ENCODE results near the gene FBXO44.

The FBXO44 gene

GRCh38 chr1:11668516-11668915 is 13.8 kb downstream of the FBXO44 start:
- TF ChIP-seq SIN3A (IDR thresholded peaks at IDR 0.05; ENCODE audit: borderline replicate concordance, insufficient read depth, low read length) = no peak
- TF ChIP-seq, protein P1, sequence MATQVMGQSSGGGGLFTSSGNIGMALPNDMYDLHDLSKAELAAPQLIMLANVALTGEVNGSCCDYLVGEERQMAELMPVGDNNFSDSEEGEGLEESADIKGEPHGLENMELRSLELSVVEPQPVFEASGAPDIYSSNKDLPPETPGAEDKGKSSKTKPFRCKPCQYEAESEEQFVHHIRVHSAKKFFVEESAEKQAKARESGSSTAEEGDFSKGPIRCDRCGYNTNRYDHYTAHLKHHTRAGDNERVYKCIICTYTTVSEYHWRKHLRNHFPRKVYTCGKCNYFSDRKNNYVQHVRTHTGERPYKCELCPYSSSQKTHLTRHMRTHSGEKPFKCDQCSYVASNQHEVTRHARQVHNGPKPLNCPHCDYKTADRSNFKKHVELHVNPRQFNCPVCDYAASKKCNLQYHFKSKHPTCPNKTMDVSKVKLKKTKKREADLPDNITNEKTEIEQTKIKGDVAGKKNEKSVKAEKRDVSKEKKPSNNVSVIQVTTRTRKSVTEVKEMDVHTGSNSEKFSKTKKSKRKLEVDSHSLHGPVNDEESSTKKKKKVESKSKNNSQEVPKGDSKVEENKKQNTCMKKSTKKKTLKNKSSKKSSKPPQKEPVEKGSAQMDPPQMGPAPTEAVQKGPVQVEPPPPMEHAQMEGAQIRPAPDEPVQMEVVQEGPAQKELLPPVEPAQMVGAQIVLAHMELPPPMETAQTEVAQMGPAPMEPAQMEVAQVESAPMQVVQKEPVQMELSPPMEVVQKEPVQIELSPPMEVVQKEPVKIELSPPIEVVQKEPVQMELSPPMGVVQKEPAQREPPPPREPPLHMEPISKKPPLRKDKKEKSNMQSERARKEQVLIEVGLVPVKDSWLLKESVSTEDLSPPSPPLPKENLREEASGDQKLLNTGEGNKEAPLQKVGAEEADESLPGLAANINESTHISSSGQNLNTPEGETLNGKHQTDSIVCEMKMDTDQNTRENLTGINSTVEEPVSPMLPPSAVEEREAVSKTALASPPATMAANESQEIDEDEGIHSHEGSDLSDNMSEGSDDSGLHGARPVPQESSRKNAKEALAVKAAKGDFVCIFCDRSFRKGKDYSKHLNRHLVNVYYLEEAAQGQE (IDR thresholded peaks at IDR 0.05; ENCODE audit: insufficient read depth in 1 of 2, low read depth in 2 of 2, low read length in 2 of 2) = no peak
- TF ChIP-seq FOXP2 (optimal IDR thresholded peaks at IDR 0.05; ENCODE audit: borderline replicate concordance, extremely low read depth, extremely low read length, insufficient read depth) = no peak
- no peak for TF ChIP-seq TAF1 (IDR thresholded peaks at IDR 0.05; ENCODE audit: borderline replicate concordance, insufficient read depth, low read length)
- no peak for TF ChIP-seq POLR2AphosphoS5 (IDR thresholded peaks at IDR 0.05; ENCODE audit: low read depth, low read length)

DNA sequence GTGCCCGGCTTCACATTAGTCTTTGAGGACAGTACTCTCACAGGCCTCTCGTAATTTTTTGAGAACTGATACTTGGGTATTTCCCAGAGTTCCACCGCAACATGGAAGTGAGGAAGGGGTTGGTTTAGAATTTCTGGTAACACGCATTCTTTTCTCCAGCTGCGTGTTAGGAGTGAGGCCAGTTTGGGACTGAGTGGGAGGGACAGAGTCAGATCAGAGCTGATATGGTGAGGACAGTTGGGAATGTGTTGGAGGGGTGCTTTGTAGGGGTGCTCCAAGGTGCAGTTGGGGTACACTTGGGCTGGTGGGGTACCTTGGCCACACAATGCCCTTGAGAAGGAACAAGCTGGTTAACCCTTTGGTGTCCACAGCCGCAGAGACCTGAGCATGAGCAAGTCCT is 16.1 kb downstream of the FBXO44 start:
- TF ChIP-seq POLR2AphosphoS5 (IDR thresholded peaks at IDR 0.05; ENCODE audit: low read depth, low read length) (no peak), FOXP2 (optimal IDR thresholded peaks at IDR 0.05; ENCODE audit: borderline replicate concordance, extremely low read depth, extremely low read length, insufficient read depth) (no peak), TAF1 (IDR thresholded peaks at IDR 0.05; ENCODE audit: borderline replicate concordance, insufficient read depth, low read length) (no peak), SIN3A (IDR thresholded peaks at IDR 0.05; ENCODE audit: borderline replicate concordance, insufficient read depth, low read length) (no peak)

DNA sequence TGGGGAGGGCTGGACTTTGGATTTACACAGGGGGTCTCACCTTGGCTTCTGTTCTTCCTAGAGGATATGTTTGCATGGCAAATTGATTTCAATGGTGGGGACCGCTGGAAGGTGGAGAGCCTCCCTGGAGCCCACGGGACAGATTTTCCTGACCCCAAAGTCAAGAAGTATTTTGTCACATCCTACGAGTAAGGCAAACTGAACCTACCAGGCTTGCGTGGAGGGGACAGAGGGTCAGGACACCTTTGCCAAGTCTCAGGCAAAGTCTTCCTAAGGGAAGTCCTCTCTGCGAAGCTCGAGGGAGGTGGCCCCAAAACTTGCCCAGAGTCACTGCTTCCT is 16.5 kb downstream of the FBXO44 start:
- no peak for TF ChIP-seq FOXP2 (optimal IDR thresholded peaks at IDR 0.05; ENCODE audit: borderline replicate concordance, extremely low read depth, extremely low read length, insufficient read depth)
- TF ChIP-seq SIN3A (IDR thresholded peaks at IDR 0.05; ENCODE audit: borderline replicate concordance, insufficient read depth, low read length) = no peak
- TF ChIP-seq, protein P1 (IDR thresholded peaks at IDR 0.05; ENCODE audit: insufficient read depth in 1 of 2, low read depth in 2 of 2, low read length in 2 of 2) = no peak
- TF ChIP-seq TAF1 (IDR thresholded peaks at IDR 0.05; ENCODE audit: borderline replicate concordance, insufficient read depth, low read length) = no peak
- TF ChIP-seq POLR2AphosphoS5 (IDR thresholded peaks at IDR 0.05; ENCODE audit: low read depth, low read length) = no peak

- TF ChIP-seq FOXP2 (optimal IDR thresholded peaks at IDR 0.05; ENCODE audit: borderline replicate concordance, extremely low read depth, extremely low read length, insufficient read depth) (no peak), POLR2AphosphoS5 (IDR thresholded peaks at IDR 0.05; ENCODE audit: low read depth, low read length) (no peak), TAF1 (IDR thresholded peaks at IDR 0.05; ENCODE audit: borderline replicate concordance, insufficient read depth, low read length) (no peak), SIN3A (IDR thresholded peaks at IDR 0.05; ENCODE audit: borderline replicate concordance, insufficient read depth, low read length) (no peak)
- TF ChIP-seq, protein P1 (IDR thresholded peaks at IDR 0.05; ENCODE audit: insufficient read depth in 1 of 2, low read depth in 2 of 2, low read length in 2 of 2) = no peak
Measured at GRCh38 chr1:11671544-11672286, 17.0 kb downstream of the FBXO44 start.

GRCh38 chr1:11673089-11673769 is 18.6 kb downstream of the FBXO44 start:
- TF ChIP-seq SIN3A (IDR thresholded peaks at IDR 0.05; ENCODE audit: borderline replicate concordance, insufficient read depth, low read length) (no peak), FOXP2 (optimal IDR thresholded peaks at IDR 0.05; ENCODE audit: borderline replicate concordance, extremely low read depth, extremely low read length, insufficient read depth) (no peak), POLR2AphosphoS5 (IDR thresholded peaks at IDR 0.05; ENCODE audit: low read depth, low read length) (no peak), TAF1 (IDR thresholded peaks at IDR 0.05; ENCODE audit: borderline replicate concordance, insufficient read depth, low read length) (no peak)
- TF ChIP-seq, protein P1 (IDR thresholded peaks at IDR 0.05; ENCODE audit: insufficient read depth in 1 of 2, low read depth in 2 of 2, low read length in 2 of 2) = no peak
